ENCODE measurements around the gene GAL. TPM values are rescaled to one million over a fixed set of nuclear protein-coding genes. Genes with fewer than 3 reads are reported as not detected.

The GAL gene
- total and polyA plus RNA-seq, 2 donors from 2014 or later: 0.31 TPM; not detected in 1

- H3K27me3 ChIP-seq (ENCODE audit: control insufficient read depth, insufficient read depth, low read length): no peaks in the 10 kb centered on the region
- H3K9ac ChIP-seq (ENCODE audit: low read length in 3 of 3): no peak overlapping the region
- no peaks in the 10 kb centered on the region for H3K36me3 ChIP-seq (ENCODE audit: control insufficient read depth in 2 of 3, insufficient read depth in 3 of 3, low read length in 3 of 3)
- H3K4me1 ChIP-seq (ENCODE audit: control insufficient read depth in 2 of 3, insufficient read depth in 2 of 3, low read depth in 1 of 3, low read length in 3 of 3): no peaks in the 10 kb centered on the region
- FAIRE-seq (no peak), DNase-seq (no peak)
- H3K4me3 ChIP-seq (ENCODE audit: low read length in 3 of 3): no peak overlapping the region
- TF ChIP-seq, protein P1, sequence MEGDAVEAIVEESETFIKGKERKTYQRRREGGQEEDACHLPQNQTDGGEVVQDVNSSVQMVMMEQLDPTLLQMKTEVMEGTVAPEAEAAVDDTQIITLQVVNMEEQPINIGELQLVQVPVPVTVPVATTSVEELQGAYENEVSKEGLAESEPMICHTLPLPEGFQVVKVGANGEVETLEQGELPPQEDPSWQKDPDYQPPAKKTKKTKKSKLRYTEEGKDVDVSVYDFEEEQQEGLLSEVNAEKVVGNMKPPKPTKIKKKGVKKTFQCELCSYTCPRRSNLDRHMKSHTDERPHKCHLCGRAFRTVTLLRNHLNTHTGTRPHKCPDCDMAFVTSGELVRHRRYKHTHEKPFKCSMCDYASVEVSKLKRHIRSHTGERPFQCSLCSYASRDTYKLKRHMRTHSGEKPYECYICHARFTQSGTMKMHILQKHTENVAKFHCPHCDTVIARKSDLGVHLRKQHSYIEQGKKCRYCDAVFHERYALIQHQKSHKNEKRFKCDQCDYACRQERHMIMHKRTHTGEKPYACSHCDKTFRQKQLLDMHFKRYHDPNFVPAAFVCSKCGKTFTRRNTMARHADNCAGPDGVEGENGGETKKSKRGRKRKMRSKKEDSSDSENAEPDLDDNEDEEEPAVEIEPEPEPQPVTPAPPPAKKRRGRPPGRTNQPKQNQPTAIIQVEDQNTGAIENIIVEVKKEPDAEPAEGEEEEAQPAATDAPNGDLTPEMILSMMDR (IDR thresholded peaks at IDR 0.05; ENCODE audit: borderline replicate concordance, extremely low read depth, insufficient read depth): no peak
- H3K9me3 ChIP-seq (ENCODE audit: control insufficient read depth in 2 of 3, insufficient read depth in 1 of 3, low read length in 3 of 3): no peaks in the 10 kb centered on the region
- intact Hi-C loops (cut with DNase I): no loop called here
- H3K27ac ChIP-seq (ENCODE audit: low read depth in 2 of 2, low read length in 2 of 2): no peak overlapping the region
Measured at GRCh38 chr11:68673306-68673945, 10.9 kb upstream of the GAL start.

DNA sequence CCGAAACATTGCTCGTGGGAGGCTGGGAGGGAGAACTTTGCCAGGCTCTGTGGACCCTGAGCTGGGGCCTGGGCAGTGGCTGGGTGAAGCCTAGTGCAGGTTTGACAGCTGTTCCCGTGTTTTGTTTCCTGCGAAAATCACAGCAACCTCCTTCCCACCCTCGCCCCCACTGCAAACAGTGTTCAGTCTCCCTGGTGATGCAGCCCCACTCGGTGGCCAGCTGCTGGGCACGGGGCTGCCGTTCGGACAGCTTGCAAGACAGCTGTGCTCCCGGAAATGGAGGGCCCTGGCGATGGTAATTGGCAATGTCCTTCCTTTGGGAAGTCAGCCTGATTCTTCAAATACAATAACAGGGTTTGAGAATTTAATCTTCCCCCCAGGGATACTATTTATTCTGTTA, 10.4 kb upstream of the GAL start:
- Histone ChIP-seq H3K9ac (ENCODE audit: low read length in 3 of 3) (no peak overlapping the region), H3K4me1 (ENCODE audit: control insufficient read depth in 2 of 3, insufficient read depth in 2 of 3, low read depth in 1 of 3, low read length in 3 of 3) (no peaks in the 10 kb centered on the region), H3K27ac (ENCODE audit: low read depth in 2 of 2, low read length in 2 of 2) (no peak overlapping the region), H3K9me3 (ENCODE audit: control insufficient read depth in 2 of 3, insufficient read depth in 1 of 3, low read length in 3 of 3) (no peaks in the 10 kb centered on the region), H3K36me3 (ENCODE audit: control insufficient read depth in 2 of 3, insufficient read depth in 3 of 3, low read length in 3 of 3) (no peaks in the 10 kb centered on the region), H3K4me3 (ENCODE audit: low read length in 3 of 3) (no peak overlapping the region), H3K27me3 (ENCODE audit: control insufficient read depth, insufficient read depth, low read length) (no peaks in the 10 kb centered on the region)
- peak in 1 of 5 donors; percentile 13 for DNase-seq
- intact Hi-C loops (cut with DNase I): no loop called here
- FAIRE-seq: no peak
- TF ChIP-seq, protein P1 (IDR thresholded peaks at IDR 0.05; ENCODE audit: borderline replicate concordance, extremely low read depth, insufficient read depth): no peak

- intact Hi-C loops (cut with DNase I): no loop called here
- no peak for FAIRE-seq
- H3K4me1 ChIP-seq (ENCODE audit: control insufficient read depth in 2 of 3, insufficient read depth in 2 of 3, low read depth in 1 of 3, low read length in 3 of 3): no peaks in the 10 kb centered on the region
- H3K9ac ChIP-seq (ENCODE audit: low read length in 3 of 3): no peak overlapping the region
- peak in 1 of 5 donors; percentile 12 for DNase-seq
- H3K27me3 ChIP-seq (ENCODE audit: control insufficient read depth, insufficient read depth, low read length): no peaks in the 10 kb centered on the region
- TF ChIP-seq, protein P1 (IDR thresholded peaks at IDR 0.05; ENCODE audit: borderline replicate concordance, extremely low read depth, insufficient read depth): no peak
- H3K4me3 ChIP-seq (ENCODE audit: low read length in 3 of 3): no peak overlapping the region
- H3K27ac ChIP-seq (ENCODE audit: low read depth in 2 of 2, low read length in 2 of 2): no peak overlapping the region
- H3K36me3 ChIP-seq (ENCODE audit: control insufficient read depth in 2 of 3, insufficient read depth in 3 of 3, low read length in 3 of 3): no peaks in the 10 kb centered on the region
- H3K9me3 ChIP-seq (ENCODE audit: control insufficient read depth in 2 of 3, insufficient read depth in 1 of 3, low read length in 3 of 3): no peaks in the 10 kb centered on the region
Measured at GRCh38 chr11:68674461-68674860, 9.9 kb upstream of the GAL start.

GRCh38 chr11:68677432-68677831, 6.9 kb upstream of the GAL start:
- H3K9ac ChIP-seq (ENCODE audit: low read length in 3 of 3): no peak overlapping the region
- H3K4me3 ChIP-seq (ENCODE audit: low read length in 3 of 3): no peak overlapping the region
- H3K36me3 ChIP-seq (ENCODE audit: control insufficient read depth in 2 of 3, insufficient read depth in 3 of 3, low read length in 3 of 3): no peaks in the 10 kb centered on the region
- H3K27me3 ChIP-seq (ENCODE audit: control insufficient read depth, insufficient read depth, low read length): no peaks in the 10 kb centered on the region
- TF ChIP-seq, protein P1 (IDR thresholded peaks at IDR 0.05; ENCODE audit: borderline replicate concordance, extremely low read depth, insufficient read depth): no peak
- no peaks in the 10 kb centered on the region for H3K9me3 ChIP-seq (ENCODE audit: control insufficient read depth in 2 of 3, insufficient read depth in 1 of 3, low read length in 3 of 3)
- DNase-seq (peak in 1 of 5 donors; percentile 55), FAIRE-seq (no peak)
- no peak overlapping the region for H3K27ac ChIP-seq (ENCODE audit: low read depth in 2 of 2, low read length in 2 of 2)
- no peaks in the 10 kb centered on the region for H3K4me1 ChIP-seq (ENCODE audit: control insufficient read depth in 2 of 3, insufficient read depth in 2 of 3, low read depth in 1 of 3, low read length in 3 of 3)
- intact Hi-C loops (cut with DNase I): no loop called here

Data from kidney (tissue), 14 donors.